ENCODE data around the gene VAV1.
"Not testable (repeated sequence)": the region's sequence is repeated elsewhere in the genome, so short reads cannot be mapped to it uniquely, and the experiment has no call there.

Gene VAV1

GRCh38 chr19:6861683-6862286, 89.3 kb downstream of the VAV1 start:
- DNase-seq, result no peak

DNA sequence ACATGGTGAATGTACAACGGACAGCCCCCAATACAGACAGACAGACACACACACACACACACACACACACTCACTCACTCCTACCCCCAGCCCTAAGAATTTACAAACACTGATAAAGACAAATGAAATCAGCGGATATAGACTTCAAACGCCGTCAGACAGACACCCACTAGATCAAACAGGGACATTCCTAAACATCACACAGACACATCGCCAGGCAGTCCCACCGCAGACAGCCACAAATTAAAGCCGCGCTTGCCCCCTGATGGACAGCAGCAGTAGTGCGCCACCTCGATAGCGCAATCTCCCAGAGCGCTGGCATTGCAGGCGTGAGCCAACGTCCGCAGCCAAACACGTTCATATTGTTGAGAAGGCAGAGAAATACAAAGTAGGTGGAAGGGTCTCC, 90.2 kb downstream of the VAV1 start:
- DNase-seq, result peak; percentile 88

- no peak for DNase-seq
Observed at GRCh38 chr19:6864325-6864940, 91.9 kb downstream of the VAV1 start.

DNA sequence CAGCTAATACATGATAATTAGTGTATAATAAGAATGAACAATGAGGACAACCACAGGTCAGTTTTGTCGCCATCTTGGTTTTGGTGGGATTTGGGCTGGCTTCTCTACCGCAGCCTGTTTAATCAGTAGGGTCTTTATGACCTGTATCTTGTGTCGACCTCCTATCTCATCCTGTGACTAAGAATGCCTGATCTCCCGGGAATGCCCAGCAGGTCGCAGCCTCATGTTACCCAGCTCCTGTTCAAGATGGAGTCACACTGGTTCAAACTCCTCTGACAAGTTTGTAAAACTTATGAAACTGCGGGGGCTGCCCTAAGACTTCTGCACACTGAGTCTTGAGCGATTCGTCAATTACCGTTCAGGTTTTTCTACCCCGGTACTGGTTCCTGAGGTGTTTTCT, 93.3 kb downstream of the VAV1 start:
- DNase-seq, result no peak

DNA sequence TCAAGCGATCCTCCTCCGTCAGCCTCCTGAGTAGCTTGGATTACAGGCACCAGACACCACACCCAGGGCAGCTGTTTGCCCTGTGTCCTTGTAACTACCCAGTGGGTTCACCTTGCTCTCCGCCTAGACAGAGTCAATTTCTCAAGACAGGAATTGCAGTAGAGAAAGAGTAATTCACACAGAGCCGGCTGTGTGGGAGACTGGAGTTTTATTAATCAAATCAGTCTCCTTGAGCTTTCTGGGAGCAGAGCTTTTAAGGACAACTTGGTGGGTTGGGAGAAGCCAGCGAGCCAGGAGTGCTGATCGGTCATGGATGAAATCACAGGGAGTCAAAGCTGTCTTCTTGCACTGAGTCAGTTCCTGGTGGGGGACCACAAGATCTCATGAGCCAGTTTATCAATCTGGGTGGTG, 94.2 kb downstream of the VAV1 start:
- DNase-seq, result peak; percentile 67

- peak; percentile 84 for DNase-seq
Observed at GRCh38 chr19:6868351-6868750, 95.8 kb downstream of the VAV1 start.

DNA sequence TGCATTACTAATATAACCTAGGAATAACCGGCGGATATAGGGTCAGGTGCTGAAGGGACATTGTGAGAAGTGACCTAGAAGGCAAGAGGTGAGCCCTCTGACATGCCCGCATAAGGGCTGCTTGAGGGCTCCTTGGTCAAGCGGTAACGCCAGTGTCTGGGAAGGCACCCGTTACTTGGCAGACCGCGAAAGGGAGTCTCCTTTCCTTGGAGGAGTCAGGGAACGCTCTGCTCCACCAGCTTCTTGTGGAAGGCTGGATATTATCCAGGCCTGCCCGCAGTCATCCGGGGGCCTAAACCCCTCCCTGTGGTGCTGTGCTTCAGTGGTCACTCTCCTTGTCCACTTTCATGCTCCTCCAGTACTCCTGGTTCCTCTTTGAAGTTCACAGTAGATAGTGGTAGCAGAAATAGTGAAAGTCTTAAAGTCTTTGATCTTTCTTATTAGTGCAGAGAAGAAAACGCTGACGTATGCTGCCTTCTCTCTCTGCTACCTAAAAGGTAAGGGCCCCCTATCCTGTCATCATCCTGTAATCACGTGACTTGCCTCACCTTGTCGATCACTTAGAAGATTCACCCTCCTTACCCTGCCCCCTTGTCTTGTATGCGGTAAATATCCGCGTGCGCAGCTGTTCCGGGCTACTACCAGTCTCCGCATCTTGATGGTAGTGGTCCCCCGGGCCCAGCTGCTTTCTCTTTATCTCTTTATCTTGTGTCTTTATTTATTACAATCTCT, 96.8 kb downstream of the VAV1 start:
- not testable (repeated sequence) for DNase-seq

DNA sequence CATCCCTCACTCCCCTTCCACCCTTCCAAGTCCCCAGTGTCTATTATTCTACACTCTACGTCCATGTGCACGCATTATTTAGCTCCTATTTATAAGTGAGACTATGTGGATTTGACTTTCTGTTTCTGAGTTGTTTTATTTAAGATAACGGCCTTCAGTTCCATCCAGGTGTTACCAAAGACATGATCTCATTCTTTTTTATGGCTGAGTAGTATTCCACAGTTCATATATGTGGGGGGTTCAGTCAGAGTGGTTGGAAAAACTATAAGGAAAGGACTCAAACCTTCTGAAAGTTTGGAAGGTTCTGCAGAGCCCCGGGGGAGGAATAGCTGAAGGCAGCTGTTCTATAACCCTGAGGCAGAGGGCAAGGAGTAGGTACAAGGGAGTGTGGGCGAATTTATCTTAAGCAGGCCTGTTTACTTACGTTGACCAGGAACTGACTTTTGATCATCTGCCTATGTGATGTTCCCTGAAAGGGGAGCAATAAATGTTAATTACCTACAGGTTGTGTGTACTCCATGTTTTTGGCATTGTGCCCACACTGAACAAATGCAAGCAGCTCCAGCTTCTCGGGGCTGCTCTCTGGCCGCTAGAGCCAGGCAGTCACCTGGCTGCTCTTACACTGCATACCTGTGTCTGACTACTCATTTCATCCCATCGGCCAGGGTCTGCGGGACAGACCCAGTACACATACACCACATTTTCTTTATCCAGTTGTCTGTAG, 101.4 kb downstream of the VAV1 start:
- no peak for DNase-seq

DNA sequence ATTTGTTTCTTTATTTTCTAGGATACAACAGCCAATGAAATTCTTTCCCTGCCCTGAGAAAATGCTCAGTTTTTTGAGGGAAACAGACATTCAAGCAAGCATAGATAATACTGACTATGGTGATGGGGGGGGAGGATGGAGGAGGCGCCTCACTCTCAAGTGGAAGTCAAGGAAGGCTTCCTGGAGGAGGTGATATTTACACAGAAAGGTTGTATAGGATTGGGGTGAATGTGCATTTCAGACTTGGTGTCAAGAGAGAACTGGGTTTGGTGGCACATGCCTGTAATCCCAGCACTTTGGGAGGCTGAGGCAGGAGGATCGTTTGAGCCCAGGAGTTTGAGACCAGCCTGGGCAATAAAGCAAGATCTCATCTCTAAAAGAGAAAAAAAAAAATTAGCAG, 102.7 kb downstream of the VAV1 start:
- DNase-seq, result no peak

DNA sequence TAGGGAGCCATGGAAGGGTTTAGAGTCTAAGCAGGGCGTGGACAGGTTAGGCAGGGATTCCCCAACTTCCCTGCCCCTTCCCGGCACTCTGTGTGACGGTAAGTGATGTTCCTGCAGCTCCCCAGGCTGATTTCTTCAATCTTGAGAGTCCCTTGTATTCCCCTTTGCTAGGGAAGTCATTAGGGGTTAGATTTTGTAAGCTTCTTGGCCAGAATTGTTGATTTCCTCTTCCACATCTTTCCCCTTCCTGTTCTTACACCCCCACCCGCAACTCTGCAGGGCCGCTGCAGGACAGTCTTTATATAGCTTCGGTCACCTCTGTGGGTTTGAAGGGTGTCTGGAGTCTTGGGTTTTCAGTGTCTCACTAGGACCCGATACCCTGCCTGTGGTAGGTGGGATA, 104.2 kb downstream of the VAV1 start:
- peak; percentile 93 for DNase-seq

DNA sequence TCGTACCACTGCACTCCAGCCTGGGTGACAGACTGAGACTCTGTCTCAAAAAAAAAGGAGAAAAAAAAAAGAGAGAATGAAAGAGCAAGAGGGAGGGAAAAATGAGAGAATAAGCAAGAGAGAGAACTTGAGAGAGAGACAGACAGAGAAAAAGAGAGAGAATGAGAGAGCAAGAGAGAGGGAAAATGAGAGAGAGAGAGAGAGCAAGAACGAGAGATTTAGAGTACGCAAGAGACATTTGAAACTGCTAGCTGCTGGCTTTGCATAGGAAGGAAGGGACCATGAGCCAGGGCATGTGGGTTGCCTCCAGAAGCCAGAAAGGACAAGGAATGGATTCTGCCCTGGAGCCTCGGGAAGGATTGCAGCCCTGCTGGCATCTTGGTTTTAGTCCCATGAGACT, 105.3 kb downstream of the VAV1 start:
- no peak for DNase-seq

GRCh38 chr19:6886277-6886897, 113.9 kb downstream of the VAV1 start:
- DNase-seq, result peak; percentile 70

DNA sequence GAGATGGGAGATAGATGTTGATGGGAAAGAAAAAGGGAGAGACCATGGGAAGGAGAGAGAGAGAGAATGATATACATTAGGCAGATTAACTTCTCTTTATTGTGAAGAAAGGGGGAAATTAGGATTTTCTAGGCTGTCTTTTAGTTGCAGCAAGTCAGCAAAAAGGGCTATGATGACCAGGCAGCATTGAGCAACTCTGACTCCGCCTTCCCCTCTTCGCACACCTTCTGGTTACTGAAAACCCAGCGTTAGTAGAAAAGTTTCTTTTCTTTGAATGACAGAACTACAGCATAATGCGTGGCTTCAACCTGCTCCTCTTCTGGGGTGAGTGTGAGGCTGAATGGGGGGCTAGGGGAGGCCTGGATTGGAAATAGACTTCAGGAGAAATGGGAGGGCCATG, 114.8 kb downstream of the VAV1 start, which contains the start of gene ADGRE1:
Gene ADGRE1, plus strand, starts transcription at position 264 of the 400 bp plus-strand sequence. Its CDS starts 30 bp downstream, at position 294.
- DNase-seq, result peak; percentile 81

DNA sequence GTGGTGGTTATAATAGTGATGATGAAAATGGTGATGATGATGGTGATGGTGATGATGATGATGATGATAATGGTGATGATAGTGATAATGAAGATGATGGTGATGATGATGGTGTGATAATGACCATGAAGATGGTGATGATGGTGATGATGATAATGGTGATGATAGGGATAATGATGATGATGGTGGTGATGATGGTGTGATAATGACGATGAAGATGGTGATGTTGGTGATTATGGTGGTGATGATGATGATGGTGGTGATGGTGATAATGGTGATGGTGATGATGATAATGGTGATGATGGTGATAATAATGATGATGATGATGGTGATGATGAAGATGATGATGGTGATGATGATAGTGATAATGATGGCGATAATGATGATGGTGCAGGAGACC, 116.5 kb downstream of the VAV1 start:
- DNase-seq, result no peak

DNA sequence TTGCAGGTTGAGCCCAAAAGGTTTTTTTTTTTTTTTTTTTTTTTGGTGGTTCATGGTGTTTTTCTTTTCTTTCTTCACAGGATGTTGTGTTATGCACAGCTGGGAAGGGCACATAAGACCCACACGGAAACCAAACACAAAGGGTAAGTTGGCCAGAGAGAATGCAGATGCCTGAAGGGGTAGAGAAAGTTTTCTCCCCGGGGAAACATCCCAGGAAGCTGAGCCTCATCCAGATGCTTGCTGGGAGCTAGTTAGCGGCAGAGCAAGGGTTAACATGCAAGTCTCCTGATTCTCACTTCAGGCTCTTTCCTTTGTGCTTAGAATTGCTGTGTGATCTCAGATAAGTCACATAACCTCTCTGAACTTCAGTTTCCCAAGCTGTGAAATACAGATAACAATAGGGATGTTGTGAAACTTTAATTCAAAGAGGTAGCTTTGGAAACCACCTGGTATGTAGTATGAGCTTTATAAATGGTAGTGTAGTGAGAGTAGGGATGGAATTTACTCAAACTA, 117.9 kb downstream of the VAV1 start:
- no peak for DNase-seq

GRCh38 chr19:6890938-6891337, 118.4 kb downstream of the VAV1 start:
- DNase-seq, result peak; percentile 28

- peak; percentile 67 for DNase-seq
Observed at GRCh38 chr19:6891761-6892385, 119.4 kb downstream of the VAV1 start.

- no peak for DNase-seq
Observed at GRCh38 chr19:6894313-6894712, 121.8 kb downstream of the VAV1 start.

- DNase-seq, result no peak
Observed at GRCh38 chr19:6903446-6903845, 130.9 kb downstream of the VAV1 start.

GRCh38 chr19:6906559-6907060, 134.1 kb downstream of the VAV1 start:
- DNase-seq, result no peak
